Fibroblast of peridontal ligament (primary cell): Measurements from ENCODE around the gene ITGA8.
"Not testable (repeated sequence)": the region's sequence is repeated elsewhere in the genome, so short reads cannot be mapped to it uniquely, and the experiment has no call there.

Experiments used
- DNase-seq: peaks from one replicate; pipeline ENCODE4 v3.0.0-alpha.2; 2010; ENCODE audit errors: extremely low read depth

ITGA8 gene

DNA sequence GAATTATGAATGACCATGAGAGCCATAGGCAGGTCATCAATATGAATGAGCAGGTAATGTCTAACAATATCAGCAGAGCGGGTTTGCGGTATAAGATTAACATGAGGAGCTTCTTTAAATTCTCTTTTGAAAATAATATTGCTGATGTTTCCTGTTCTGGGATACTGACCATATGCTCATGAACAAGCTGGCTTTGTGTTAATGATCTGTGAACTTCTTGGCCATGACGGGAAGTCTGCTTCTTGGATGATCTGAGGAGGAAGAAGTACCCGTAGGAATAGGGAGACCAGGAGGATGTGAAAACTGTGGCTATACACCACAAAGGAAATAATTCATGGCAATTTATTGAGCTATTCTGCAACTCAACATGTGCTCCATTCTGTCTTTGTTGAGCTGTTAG is 38.6 kb downstream of the ITGA8 start:
- DNase-seq, result no peak

DNA sequence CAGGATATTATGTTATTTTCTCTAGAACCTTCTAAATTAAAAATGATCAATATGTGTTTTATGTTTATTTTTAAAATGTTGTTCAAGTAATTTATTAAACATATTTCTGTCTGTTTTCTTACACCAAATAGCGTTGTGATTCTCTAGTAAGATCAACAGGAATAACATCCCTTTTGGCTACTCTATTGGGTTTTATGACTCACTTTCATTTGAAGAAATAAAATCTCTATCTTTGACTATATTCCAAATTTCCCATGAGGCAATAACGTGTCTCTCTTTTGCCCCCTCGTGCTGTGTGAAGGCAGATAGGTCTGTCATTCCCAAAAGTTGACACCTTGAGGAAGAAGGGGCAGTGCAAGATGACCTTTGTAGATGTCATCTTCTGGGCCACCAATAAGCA is 40.9 kb downstream of the ITGA8 start:
- DNase-seq, result no peak

DNA sequence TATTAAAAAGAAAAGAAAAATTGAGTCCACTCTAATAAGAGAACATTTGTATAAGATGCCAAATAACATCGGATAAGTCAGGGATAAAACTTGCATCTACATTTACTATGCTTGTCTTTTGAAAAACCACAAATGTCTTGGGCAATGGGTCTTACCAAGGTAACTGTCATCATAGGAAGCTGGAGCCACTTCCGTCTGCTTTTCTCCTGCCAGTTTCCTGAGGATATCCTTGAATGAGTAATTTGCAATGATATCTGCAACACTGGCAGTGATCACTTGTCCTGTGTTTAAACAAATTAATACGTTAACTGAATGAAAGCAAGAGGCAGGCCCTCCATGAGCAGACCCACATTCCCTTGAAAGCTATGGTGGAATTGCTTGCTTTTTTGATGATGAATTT is 47.3 kb downstream of the ITGA8 start:
- DNase-seq, result no peak

DNA sequence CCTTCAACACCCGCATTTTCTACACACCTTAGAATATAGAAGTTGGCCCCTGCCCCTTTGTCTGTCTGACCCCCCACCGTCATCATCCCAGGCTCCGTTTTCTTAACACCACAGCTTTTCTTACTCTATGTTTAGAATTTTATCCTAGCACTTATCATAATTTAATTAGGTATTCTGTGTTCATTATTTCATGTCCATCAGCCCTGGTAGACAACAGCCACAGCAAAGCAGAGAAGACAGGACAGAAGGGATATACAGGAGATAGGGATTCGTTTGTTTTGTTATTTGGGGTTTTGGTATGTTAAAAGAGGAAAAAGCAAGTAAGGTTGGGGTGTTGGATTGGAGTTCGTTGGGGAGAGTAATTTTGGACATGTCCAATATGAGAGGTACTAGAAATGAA is 48.8 kb downstream of the ITGA8 start:
- no peak for DNase-seq

DNA sequence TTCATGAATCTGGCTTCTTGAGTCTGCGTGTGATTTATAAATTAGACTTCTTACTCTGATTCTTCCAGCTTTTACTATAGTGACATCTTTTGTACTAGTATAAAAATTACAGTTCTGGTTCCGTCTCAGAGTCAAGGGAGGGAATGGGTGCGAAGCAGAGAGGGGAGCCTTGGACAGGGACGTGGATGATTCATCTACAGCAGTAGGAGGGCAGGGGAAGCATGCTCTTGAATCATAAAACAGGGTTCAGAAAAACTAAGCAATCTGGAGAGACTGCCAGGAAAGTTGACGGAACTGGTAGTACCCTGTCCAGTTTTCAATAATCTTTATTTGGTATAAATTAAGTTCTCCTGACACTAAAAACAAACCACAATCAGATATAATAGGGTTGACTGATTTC is 58.1 kb downstream of the ITGA8 start:
- peak; percentile 76 for DNase-seq

DNA sequence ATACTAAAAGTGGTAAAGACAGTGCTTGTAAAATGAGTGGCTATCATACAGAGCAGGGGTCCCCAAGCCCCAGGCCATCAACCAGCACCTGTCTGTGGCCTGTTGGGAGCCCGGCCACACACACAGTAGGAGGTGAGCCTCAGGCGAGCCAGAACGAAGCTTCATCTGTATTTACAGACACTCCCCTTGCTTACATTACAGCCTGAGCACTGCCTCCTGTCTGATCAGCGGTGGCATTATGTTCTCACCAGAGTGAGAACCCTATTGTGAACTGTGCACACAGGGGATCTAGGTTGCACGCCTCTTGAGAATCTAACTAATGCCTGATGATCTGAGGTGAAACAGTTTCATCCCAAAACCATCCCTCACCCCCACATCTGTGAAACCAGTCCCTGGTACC is 58.7 kb downstream of the ITGA8 start:
- DNase-seq, result no peak

DNA sequence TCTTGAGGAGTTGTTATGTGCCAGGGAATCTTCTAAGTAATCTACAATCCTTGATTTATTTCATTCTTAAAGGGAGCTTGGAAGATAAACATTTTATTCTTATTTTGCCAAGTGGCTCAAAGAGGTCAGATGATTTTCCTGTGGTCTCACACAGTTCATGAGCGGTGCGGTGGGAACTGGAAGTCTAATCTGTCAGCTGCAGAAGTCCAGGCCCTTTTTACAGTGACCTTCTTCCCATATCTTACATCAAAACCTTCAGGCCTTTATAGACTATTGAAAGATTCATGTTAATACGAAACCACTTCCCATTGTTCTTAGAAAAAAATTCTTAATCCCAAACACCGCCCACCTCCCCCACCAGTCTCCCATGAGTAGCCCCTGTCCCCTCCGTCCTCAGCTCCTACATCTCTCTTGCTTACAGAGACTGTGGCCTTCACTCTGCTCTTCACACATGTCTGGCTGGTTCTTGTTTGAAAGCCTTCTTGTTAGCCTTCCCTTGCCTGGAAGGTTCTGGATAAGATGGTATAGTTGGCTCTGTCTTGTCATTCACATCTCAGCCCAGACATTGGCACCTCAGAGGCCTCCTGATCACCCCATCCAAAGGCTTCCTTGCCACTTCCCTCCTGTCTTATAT is 61.5 kb downstream of the ITGA8 start:
- no peak for DNase-seq

DNA sequence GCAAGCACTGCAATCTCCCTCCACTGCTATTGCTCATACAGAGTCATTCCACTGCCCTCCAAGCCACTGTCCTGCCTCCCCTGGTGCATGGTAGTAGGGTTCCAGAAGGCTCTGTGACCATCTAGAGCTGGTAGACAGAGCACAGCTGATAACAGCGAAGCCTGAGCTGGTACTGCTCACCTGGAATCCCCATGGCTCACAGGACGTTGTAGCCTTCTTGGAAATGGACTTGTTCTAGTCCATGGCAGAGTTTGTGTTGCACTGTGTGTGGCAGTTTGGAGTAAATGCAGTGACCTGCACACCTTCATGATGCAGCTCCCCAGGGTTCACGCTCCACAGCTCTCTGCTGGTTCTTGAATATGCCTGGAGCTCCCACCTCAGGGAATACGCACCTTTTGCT is 67.0 kb downstream of the ITGA8 start:
- DNase-seq, result no peak

DNA sequence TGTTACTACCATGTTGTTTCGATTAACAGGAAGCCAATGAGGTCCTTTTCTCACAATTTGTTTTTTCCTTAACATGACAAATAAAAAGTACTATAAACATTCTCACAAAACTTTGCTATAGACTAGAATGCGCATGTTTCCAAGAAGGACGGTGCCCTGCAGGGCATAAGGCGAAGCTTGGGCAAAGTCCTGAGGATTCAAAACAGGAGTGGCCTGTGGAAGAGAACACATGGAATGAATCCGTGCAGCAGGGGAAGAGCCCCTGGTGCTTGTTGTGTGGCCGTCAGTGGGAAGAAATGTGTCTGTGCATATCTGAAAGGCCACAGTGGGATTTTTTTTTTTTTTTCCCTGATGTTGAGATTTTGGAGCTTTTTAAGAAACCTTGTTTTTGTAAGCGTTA is 67.6 kb downstream of the ITGA8 start:
- DNase-seq, result no peak

DNA sequence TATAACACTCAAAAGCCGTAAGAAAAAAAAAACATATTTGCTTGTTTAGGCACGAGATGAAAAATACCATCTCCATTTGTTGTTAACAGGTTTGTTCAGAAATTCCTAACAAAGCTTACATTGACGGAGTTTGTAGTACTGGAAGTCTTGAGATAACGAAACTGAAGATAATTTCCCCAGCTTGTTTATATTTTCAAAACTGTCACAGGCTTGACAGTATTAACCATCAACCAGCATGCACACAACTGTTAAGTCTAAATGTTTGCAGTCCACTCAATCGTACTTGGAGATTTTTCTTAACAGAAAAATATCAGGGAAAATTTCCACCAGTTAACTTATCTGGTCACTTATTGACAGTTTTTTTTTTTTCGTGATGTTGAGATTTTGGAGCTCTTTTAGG is 68.5 kb downstream of the ITGA8 start:
- DNase-seq, result no peak

DNA sequence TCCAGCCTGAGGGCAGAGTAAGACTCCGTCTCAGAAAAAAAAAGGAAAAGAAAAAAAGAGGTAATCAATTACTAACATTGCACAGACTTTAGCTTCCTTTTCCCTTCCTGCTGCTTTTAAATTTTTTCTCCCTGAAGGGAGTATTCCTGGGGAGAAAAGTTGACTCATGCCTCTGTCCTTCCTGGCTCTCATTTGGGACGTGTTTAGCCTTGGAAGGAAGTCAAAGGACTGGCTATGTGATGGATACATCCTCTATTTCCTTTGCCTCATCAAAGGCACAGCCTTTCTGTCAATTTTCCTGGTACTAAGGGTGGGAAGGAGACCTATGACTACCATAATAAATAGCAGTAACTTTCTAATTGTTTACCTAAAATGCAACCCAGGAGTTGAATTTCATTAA is 77.6 kb downstream of the ITGA8 start:
- DNase-seq, result peak; percentile 80

DNA sequence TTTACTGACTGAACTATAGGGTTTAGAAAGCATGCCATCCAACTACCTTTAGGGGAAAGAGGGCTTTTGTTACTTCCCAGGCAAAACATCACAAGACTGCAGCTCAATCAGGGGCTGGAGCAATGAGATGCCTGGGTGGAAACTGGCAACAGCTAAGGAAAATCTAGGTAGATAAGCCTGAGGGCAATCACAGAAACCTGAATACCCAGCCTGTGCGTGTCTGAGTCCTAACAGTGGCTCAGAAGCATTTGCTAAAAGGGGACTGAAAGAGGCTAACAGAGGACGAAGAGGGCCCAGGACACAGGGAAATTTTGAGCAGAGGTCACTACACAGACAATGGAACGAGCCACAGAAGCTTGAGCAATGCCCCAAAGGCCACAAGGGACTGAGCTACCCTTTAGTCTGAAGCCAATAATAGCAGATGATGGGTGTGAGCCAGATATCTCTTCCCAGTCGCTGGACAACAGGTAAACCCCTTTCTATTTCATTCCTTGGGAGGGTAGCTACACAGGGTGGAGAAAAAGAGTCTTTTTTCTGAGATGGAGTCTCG is 79.1 kb downstream of the ITGA8 start:
- no peak for DNase-seq

DNA sequence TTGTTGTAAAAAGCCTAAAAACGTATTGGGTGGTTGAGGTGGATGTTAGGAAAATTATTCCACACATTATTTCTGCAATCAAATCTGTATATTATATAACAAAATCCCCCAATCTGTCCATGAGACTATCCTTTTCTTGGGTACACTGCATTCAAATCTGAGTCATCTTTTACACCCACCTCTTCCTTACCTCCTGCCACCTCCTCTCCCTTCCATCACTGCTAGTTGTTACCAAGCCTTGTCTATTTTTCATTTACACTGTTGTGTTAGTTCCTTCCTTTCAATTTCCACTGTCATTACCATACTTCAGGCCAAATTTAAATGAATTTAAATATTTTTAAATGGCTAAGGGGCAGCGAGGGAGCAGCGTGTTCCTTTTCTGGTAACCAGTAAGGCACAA is 83.3 kb downstream of the ITGA8 start:
- no peak for DNase-seq

DNA sequence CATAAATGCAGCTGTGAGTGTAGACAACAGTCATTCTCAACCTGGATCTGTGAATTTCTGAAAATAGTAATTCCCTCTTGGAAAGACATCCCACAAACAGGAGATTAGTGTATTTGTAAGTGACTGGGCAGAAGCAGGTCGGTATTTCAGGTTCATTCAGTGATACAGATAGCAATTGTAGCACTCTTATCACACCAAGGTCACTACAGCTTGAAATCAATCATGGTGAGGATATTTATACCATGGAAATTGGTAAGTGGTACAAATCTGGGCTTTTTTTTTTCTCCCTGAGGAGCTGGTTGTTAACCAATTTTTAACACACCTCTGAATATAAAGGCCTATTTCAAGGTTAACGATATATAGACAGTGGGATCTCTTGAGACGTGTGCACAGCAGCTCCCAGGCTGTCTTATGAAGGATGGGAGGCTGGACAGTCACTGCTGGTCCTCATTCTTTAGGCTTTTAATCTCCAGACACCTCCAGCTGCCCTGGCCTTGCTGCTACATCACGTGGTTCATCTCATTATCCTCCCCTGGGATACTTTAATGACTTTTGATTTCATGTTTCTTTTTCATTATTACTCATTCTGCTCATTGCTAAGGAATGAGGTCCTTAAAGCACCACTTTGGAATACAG is 87.1 kb downstream of the ITGA8 start:
- DNase-seq, result peak; percentile 33

DNA sequence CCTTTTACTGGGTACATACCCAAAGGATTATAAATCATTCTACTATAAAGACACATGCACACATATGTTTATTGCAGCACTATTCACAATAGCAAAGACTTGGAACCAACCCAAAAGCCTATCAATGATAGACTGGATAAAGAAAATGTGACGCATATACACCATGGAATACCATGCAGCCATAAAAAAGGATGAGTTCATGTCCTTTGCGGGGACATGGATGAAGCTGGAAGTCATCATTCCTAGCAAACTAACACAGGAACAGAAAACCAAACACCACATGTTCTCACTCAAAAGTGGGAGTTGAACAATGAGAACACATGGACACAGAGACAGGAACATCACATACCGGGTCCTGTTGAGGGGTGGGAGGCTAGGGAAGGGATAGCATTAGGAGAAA is 88.5 kb downstream of the ITGA8 start:
- DNase-seq, result not testable (repeated sequence)

DNA sequence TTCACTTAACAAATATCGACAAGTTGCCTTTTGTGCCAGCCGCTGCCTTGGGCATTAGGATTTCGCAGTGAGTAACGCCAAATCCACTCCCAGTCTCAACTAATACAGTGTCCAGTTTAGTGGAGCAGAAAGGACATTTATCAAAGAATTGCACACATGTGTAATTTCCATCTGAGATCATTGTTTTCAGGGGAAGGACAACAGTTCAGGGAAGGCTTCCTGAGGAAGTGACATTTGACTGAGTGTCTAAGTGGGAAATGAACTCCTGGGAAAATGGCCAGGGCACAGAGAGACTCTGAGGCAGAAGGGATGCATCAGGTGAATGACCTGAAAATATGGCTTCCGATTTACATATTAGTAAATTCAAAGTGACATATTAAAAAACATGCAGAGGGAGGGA is 89.4 kb downstream of the ITGA8 start:
- DNase-seq, result no peak

DNA sequence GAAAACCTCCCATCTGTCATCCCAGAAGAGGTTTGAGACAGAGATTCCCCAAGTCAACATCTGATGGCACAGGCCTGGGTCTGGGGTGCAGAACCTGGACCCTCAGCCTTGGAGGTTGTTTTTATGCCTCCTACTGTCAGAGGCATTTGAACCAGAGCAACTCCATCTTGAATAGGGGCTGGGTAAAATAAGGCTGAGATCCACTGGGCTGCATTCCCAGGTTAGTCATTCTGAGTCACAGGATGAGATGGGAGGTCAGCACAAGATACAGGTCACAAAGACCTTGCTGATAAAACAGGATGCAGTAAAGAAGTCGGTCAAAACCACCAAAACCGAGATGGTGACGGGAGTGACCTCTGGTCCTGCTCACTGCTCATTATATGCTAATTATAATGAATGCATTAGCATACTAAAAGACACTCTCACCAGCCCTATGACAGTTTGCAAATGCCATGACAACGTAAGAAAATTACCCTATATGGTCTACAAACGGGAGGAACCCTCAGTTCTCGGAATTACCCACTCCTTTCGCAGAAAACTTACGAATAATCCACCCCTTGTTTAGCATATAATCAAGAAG is 92.0 kb downstream of the ITGA8 start:
- no peak for DNase-seq

DNA sequence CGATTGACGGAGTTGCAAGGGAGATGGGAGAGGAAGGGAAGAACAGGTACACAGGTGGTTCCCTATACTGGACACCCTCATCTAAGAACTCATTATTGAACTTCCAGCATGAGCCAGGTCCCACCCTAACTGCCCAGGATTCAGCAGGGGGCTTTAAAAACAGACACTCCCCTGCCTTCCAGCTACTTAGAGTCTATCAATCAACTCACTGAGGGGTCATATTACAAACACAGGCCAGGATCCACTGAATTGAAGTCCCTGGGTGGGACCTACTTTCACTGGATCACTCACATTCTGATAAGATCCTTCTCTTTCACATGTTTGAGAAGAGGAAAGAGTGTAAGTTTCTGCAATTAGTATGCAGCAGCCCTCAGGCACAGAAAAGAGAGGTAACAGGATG is 92.8 kb downstream of the ITGA8 start:
- DNase-seq, result no peak

DNA sequence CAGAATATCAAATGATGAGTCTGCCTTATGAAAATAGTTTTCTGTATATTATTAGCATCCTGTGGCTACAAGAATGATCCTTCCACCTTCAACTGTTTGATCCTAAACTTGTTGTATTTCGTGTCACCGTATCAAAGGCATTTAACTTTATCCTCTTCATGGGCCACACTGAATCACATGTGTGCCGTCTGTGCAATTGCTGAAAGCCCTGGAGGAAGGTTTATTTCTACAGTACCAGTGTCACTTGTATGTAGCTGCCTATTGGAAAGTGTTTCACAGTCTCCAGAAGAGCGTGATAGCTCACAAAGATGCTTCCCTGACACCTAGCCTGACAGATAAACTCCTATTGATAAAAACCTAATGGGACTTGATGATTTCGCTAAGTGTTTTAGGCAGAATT is 94.5 kb downstream of the ITGA8 start:
- DNase-seq, result no peak

DNA sequence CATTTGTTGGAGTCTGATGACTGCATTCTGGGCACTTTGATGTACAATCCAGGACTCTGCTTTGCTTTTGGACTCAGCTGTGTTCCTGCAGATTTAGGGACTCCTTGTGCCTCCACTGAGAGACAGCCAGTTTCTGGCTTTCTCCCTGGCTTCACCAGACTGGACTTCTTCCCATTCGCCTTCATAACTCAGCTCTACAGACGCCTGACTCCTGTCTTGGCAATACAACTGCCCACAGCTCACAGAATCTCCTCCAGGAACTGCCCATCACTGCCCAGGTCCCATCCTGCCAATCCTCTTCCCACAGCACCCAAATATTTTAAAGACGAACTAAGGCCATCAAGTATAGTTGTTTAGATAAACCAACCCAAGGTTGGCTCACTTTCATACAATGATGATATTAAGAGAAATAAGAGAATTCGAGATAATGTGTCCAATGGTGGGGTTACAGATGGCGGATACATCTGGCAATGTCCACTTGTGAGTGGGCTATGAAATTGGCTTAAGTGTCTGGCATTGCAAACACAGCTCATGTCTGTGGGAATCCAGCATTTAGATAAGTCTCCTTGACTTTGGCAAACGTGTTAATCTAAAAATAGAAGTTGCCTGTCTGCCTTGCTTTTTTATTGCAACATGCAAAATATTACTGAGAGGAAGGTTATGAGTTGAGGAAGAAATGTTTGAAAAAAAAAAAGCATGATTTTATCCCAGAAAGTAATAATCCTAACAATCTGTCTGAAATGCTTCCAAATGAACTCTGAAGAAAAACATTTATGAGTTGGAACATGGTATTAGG is 95.1 kb downstream of the ITGA8 start:
- DNase-seq, result peak; percentile 92

DNA sequence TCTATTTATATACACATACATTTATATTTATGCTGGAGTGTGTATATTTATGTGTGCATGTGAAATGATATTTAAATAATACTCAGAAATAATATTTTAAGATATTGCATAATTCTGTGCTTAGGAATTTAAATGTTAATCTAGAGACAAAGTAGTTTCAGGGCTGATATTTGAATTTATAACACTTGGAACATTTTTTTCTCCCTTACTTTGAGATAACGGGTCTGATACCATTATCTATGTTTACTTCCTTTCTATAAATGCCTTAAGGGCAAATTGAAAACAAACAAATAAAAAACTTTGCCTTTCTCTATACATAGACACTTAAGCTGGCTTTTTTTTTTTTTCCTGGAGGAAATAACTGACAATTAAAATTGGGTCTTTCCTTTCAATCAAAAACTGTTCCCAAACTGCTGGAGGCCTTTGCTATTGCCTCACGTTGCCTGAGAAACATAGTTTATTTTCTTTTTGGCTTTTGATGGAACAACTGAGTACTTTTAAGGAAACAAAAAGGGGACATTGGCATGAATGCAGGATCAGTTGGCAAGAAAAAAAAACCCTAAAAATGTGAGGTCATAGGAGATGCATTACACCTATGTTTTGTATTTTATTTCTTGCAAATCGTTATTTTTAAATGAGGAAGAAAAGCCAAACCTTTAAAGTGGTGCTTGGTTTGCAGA is 98.7 kb downstream of the ITGA8 start:
- DNase-seq, result peak; percentile 44

DNA sequence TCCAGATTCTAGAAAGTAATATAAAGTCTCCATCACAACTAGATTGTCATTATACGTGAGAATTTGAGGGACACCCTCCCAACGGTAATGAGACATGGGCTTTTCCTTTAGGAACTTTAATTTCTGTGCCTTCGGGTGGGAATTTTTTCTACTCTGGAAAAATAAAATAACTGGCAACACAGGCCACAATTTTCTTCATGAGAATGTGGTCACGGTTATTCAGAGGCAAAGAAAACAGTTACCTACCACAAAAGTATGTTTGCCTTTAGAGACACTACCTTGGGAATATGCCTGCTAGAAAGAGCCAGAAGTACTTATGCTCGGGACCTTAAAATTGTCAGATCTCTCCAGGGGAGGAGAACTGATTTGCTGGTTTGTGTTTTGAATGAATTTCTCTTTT is 99.4 kb downstream of the ITGA8 start:
- DNase-seq, result peak; percentile 18
